ENCODE data around the gene TFCP2.

- TF ChIP-seq, protein P1, sequence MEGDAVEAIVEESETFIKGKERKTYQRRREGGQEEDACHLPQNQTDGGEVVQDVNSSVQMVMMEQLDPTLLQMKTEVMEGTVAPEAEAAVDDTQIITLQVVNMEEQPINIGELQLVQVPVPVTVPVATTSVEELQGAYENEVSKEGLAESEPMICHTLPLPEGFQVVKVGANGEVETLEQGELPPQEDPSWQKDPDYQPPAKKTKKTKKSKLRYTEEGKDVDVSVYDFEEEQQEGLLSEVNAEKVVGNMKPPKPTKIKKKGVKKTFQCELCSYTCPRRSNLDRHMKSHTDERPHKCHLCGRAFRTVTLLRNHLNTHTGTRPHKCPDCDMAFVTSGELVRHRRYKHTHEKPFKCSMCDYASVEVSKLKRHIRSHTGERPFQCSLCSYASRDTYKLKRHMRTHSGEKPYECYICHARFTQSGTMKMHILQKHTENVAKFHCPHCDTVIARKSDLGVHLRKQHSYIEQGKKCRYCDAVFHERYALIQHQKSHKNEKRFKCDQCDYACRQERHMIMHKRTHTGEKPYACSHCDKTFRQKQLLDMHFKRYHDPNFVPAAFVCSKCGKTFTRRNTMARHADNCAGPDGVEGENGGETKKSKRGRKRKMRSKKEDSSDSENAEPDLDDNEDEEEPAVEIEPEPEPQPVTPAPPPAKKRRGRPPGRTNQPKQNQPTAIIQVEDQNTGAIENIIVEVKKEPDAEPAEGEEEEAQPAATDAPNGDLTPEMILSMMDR (IDR thresholded peaks at IDR 0.05), result no peak
- no peak for TF ChIP-seq POLR2AphosphoS5 (IDR thresholded peaks at IDR 0.05; ENCODE audit: low read depth, low read length)
- no peak for TF ChIP-seq SIN3A (IDR thresholded peaks at IDR 0.05; ENCODE audit: borderline replicate concordance, insufficient read depth, low read depth, low read length)
- TF ChIP-seq TCF7L2 (IDR thresholded peaks at IDR 0.05; ENCODE audit: low read depth, low read length), result no peak
These were observed 50.1 kb downstream of the TFCP2 start for GRCh38 chr12:51122844-51123243.

Data from Panc1 (cell line).